ENCODE results near the gene CAMK1G.

CAMK1G gene

DNA sequence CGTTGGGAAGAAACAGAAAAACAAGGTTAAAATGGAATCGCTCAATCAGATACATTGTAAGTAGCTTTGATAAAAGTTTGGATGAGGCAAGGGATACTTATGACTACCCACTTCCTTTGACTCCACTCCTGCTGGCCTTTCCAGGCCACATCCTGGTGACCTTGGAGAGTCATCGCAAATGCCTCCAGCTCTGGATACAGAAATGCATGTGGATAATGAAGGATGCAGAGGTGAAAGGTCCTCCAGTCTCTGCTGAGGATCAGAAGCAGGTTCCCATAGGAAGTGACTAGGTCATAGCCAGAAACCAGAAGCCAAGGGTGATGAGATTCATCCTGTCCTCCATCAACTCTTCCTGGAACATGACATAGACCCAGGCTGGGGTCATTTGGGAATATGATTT is 6.2 kb upstream of the CAMK1G start:
- H3K4me3 ChIP-seq (replicated peaks; ENCODE audit: low read depth, low read length) = no peak overlapping the region
- TF ChIP-seq, protein P1, sequence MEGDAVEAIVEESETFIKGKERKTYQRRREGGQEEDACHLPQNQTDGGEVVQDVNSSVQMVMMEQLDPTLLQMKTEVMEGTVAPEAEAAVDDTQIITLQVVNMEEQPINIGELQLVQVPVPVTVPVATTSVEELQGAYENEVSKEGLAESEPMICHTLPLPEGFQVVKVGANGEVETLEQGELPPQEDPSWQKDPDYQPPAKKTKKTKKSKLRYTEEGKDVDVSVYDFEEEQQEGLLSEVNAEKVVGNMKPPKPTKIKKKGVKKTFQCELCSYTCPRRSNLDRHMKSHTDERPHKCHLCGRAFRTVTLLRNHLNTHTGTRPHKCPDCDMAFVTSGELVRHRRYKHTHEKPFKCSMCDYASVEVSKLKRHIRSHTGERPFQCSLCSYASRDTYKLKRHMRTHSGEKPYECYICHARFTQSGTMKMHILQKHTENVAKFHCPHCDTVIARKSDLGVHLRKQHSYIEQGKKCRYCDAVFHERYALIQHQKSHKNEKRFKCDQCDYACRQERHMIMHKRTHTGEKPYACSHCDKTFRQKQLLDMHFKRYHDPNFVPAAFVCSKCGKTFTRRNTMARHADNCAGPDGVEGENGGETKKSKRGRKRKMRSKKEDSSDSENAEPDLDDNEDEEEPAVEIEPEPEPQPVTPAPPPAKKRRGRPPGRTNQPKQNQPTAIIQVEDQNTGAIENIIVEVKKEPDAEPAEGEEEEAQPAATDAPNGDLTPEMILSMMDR (IDR thresholded peaks at IDR 0.05; ENCODE audit: insufficient read depth, low read length, poor library complexity, severe bottlenecking) = no peak
- no peaks in the 10 kb centered on the region; the same call in none of the 2 replicates for H3K27me3 ChIP-seq (replicated peaks; ENCODE audit: control insufficient read depth, insufficient read depth, low read length)
- DNase-seq (ENCODE audit: extremely low read depth, insufficient read length) = no peak
- no peaks in the 10 kb centered on the region for H3K36me3 ChIP-seq (ENCODE audit: control insufficient read depth, insufficient read depth, low read length)

DNA sequence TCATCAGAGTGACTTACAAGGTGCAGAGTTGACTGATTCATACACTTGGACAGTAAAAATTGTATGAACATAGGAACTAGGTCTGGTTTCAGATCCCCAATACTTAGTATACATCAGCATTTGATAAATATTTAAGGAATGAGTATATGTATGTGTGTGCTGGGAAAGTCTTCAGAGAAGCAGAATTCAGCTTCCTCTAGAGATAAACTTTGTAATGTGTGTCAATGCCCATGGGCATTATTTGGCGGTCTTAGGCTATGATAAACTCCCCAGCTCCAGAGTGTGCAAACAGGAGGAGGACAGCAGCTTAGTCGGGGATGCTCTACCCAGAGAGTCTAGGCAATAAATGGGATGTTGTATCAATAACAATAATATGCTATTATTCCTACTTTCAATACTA is 2.9 kb upstream of the CAMK1G start:
- TF ChIP-seq, protein P1 (IDR thresholded peaks at IDR 0.05; ENCODE audit: insufficient read depth, low read length, poor library complexity, severe bottlenecking) = no peak
- DNase-seq (ENCODE audit: extremely low read depth, insufficient read length) = no peak
- Histone ChIP-seq H3K4me3 (replicated peaks; ENCODE audit: low read depth, low read length) (no peak overlapping the region), H3K36me3 (ENCODE audit: control insufficient read depth, insufficient read depth, low read length) (no peaks in the 10 kb centered on the region), H3K27me3 (replicated peaks; ENCODE audit: control insufficient read depth, insufficient read depth, low read length) (peaks cover 2% of the 10 kb centered on the region)

DNA sequence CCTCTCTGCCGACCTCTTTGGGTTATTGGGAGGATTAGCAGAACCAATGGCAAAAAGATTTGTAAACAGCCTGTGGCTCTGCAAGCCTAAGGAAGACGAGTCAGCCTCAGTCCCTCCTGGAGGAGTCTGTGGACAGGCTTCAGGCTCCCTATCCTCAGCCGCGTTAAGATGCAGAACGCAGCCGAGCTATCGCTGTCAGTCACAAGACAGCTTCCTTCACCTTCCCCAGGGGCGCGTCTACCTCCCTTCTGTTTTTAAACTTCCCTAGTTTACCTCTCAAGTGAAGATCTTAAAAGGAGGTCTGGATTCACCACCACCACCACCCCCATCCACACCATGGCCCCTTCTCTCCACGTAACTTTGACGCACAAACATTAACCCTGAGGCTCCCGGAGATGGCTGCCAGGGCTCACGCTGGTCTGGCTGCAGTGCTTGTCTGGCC is 738 bp downstream of the CAMK1G start:
- DNase-seq (ENCODE audit: extremely low read depth, insufficient read length) = no peak
- TF ChIP-seq, protein P1 (IDR thresholded peaks at IDR 0.05; ENCODE audit: insufficient read depth, low read length, poor library complexity, severe bottlenecking) = no peak
- H3K36me3 ChIP-seq (ENCODE audit: control insufficient read depth, insufficient read depth, low read length) = no peaks in the 10 kb centered on the region
- no peak overlapping the region for H3K4me3 ChIP-seq (replicated peaks; ENCODE audit: low read depth, low read length)
- peaks cover 2% of the 10 kb centered on the region for H3K27me3 ChIP-seq (replicated peaks; ENCODE audit: control insufficient read depth, insufficient read depth, low read length)

DNA sequence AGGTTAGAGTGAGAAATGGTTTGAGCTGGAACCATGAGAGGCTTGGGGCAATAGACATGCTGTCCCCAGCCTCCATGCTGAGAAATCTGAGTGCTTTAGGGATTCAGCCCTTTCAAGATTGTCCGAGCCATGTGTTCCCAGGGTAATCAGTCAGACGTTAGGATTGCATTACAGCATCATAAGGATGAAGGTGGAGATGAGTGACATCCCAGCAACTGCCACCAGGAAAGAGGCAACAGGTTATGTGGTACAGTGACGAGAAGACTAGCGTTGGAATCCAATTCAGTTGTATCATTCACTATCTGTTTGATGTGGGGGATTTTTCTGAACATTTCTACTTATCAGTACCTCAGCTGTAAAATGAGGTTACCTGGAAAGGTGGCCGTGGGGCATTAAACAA is 1.7 kb downstream of the CAMK1G start:
- H3K36me3 ChIP-seq (ENCODE audit: control insufficient read depth, insufficient read depth, low read length) = no peaks in the 10 kb centered on the region
- H3K27me3 ChIP-seq (replicated peaks; ENCODE audit: control insufficient read depth, insufficient read depth, low read length) = peaks cover 2% of the 10 kb centered on the region
- DNase-seq (ENCODE audit: extremely low read depth, insufficient read length) = no peak
- no peak overlapping the region for H3K4me3 ChIP-seq (replicated peaks; ENCODE audit: low read depth, low read length)
- TF ChIP-seq, protein P1 (IDR thresholded peaks at IDR 0.05; ENCODE audit: insufficient read depth, low read length, poor library complexity, severe bottlenecking) = no peak

DNA sequence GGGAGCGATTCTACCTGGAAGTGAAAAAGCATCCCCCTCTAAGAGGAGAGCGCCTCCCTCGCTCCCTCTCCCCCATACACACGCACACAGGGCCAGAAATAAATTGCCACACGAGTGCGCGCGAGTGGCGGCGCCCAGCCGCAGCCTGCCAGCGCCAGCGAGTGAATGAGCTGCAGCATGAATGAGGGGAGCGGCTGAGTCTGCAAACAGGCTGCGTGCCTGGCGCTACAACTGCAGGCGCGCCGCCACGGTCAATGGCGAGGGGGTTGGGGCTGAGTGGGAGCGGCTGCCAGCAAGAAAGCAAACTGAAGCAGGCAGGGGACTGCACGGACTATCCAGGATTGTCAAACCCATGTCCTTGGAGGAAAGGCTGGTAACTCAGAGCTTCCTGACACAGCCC is 2.2 kb downstream of the CAMK1G start:
- TF ChIP-seq, protein P1 (IDR thresholded peaks at IDR 0.05; ENCODE audit: insufficient read depth, low read length, poor library complexity, severe bottlenecking) = no peak
- Histone ChIP-seq H3K36me3 (ENCODE audit: control insufficient read depth, insufficient read depth, low read length) (no peaks in the 10 kb centered on the region), H3K4me3 (replicated peaks; ENCODE audit: low read depth, low read length) (no peak overlapping the region), H3K27me3 (replicated peaks; ENCODE audit: control insufficient read depth, insufficient read depth, low read length) (peaks cover 2% of the 10 kb centered on the region)
- no peak for DNase-seq (ENCODE audit: extremely low read depth, insufficient read length)

DNA sequence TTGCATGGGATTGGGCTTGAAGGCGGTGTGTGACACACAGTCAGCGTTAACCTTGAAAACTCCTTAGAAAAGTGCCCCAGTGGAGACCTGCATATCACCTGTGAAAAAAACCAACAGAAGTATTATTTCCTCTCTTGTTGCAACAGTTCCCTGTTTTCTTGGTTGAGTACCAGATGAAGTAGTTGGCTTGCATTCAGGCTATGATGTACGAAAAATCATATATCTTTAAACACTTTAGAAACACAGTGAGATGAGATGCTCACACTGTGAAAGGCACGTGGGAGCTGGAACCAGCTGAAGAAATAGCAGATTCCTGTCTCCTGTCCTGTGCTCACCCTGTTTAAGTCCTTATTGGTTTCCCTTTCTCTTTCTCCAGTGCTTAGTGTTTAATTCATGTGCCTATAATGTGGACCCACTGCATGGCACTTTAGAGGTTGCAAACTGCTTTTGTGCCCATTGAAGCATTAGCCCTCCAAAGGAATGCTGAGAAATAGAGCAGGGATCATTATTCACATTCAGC is 2.8 kb downstream of the CAMK1G start:
- Histone ChIP-seq H3K27me3 (replicated peaks; ENCODE audit: control insufficient read depth, insufficient read depth, low read length) (peaks cover 2% of the 10 kb centered on the region), H3K36me3 (ENCODE audit: control insufficient read depth, insufficient read depth, low read length) (no peaks in the 10 kb centered on the region), H3K4me3 (replicated peaks; ENCODE audit: low read depth, low read length) (no peak overlapping the region)
- DNase-seq (ENCODE audit: extremely low read depth, insufficient read length) = no peak
- TF ChIP-seq, protein P1 (IDR thresholded peaks at IDR 0.05; ENCODE audit: insufficient read depth, low read length, poor library complexity, severe bottlenecking) = no peak

Data from GM06990 (cell line).